Neural progenitor cell (in vitro differentiated cells): ENCODE results near the gene RBM41. TPM values are rescaled to one million over a fixed set of nuclear protein-coding genes. Genes with fewer than 3 reads are reported as not detected.
A peak's percentile ranks its signal among the peaks of the same experiment; 100 is the strongest.

ENCODE experiments used
- DNase-seq: peaks from one replicate; pipeline ENCODE4 v3.0.0-alpha.2; 2016; ENCODE audit warnings: low spot score
- H2AFZ ChIP-seq: fragments of 200-600 bp; sonication (generic); replicated peaks from 2 replicates; pipeline ENCODE4 v1.6.1; 2016; ENCODE audit warnings: antibody characterized with exemption
- H3F3A ChIP-seq: fragments of 200-600 bp; sonication (generic); 2 replicates; pipeline ENCODE4 v1.6.1; 2016; ENCODE audit warnings: antibody characterized with exemption, low read depth
- H3K27ac ChIP-seq: fragments of 200-600 bp; sonication (generic); 2 replicates; pipeline ENCODE4 v1.5.1; 2016; ENCODE audit warnings: mild to moderate bottlenecking
- H3K27me3 ChIP-seq: fragments of 200-600 bp; sonication (generic); 2 replicates; pipeline ENCODE4 v1.6.1; 2016; ENCODE audit warnings: mild to moderate bottlenecking, moderate library complexity
- H3K36me3 ChIP-seq: fragments of 200-600 bp; sonication (generic); 2 replicates; pipeline ENCODE4 v1.5.1; 2016
- H3K4me1 ChIP-seq: fragments of 200-600 bp; sonication (generic); 2 replicates; pipeline ENCODE4 v1.6.1; 2016; ENCODE audit warnings: mixed run types
- H3K4me2 ChIP-seq: fragments of 200-600 bp; sonication (generic); 2 replicates; pipeline ENCODE4 v1.6.1; 2016
- H3K4me3 ChIP-seq: fragments of 200-600 bp; sonication (generic); 2 replicates; pipeline ENCODE4 v1.5.1; 2016
- H3K79me2 ChIP-seq: fragments of 200-600 bp; sonication (generic); 2 replicates; pipeline ENCODE4 v1.6.1; 2016; ENCODE audit warnings: low read depth
- H3K9ac ChIP-seq: fragments of 200-600 bp; sonication (generic); 2 replicates; pipeline ENCODE4 v1.6.1; 2016
- H3K9me3 ChIP-seq: fragments of 200-600 bp; sonication (generic); 2 replicates; pipeline ENCODE4 v1.5.1; 2016; ENCODE audit warnings: low read depth
- H4K20me1 ChIP-seq: fragments of 200-600 bp; sonication (generic); 2 replicates; pipeline ENCODE4 v1.6.1; 2016; ENCODE audit warnings: low read depth
- H3K27ac Mint-ChIP-seq: 3 replicates; pipeline ENCODE4 v1.8.0; 2021; ENCODE audit warnings: mixed read lengths
- H3K27me3 Mint-ChIP-seq: 2 replicates; pipeline ENCODE4 v1.8.0; 2022; ENCODE audit warnings: low read depth, mild to moderate bottlenecking, inconsistent platforms, moderate library complexity, mixed read lengths; ENCODE audit not compliant: insufficient read depth
- H3K36me3 Mint-ChIP-seq: 3 replicates; pipeline ENCODE4 v1.8.0; 2021; ENCODE audit warnings: mixed read lengths
- H3K4me1 Mint-ChIP-seq: 3 replicates; pipeline ENCODE4 v1.8.0; 2021; ENCODE audit warnings: mixed read lengths
- H3K4me3 Mint-ChIP-seq: 3 replicates; pipeline ENCODE4 v1.8.0; 2021; ENCODE audit warnings: mild to moderate bottlenecking, moderate library complexity, mixed read lengths
- H3K9me3 Mint-ChIP-seq: 3 replicates; pipeline ENCODE4 v1.8.0; 2020; ENCODE audit warnings: mixed read lengths
- CTCF ChIP-seq: fragments of 200-600 bp; sonication (generic); IDR thresholded peaks from 2 replicates; pipeline ENCODE4 v1.5.1; 2017; ENCODE audit warnings: antibody characterized with exemption, mild to moderate bottlenecking
- EZH2 ChIP-seq: fragments of 200-600 bp; sonication (generic); IDR thresholded peaks from 2 replicates; pipeline ENCODE4 v1.6.1; 2017; ENCODE audit warnings: antibody characterized with exemption, mild to moderate bottlenecking, moderate library complexity
- EZH2phosphoT487 ChIP-seq: fragments of 200-600 bp; sonication (generic); IDR thresholded peaks from 2 replicates; pipeline ENCODE4 v1.6.1; 2017; ENCODE audit warnings: antibody characterized with exemption
- total RNA-seq: library from RNA; depleted of rRNA; stranded (reverse); fragments of >200 nt; gene quantifications from 2 replicates; pipeline ENCODE4 v1.2.3, GENCODE V29; 2015; ENCODE audit warnings: low replicate concordance

Gene RBM41
- total RNA-seq, 1 donor from 2014 or later, result 29.1 TPM

- no peaks in the 10 kb centered on the region for H3K36me3 Mint-ChIP-seq
- no peak overlapping the region for H3K4me3 Mint-ChIP-seq
- Histone ChIP-seq H3K4me2 (no peak overlapping the region), H3K27me3 (no peaks in the 10 kb centered on the region), H2AFZ (no peak overlapping the region), H3K79me2 (no peaks in the 10 kb centered on the region), H3F3A (no peaks in the 10 kb centered on the region), H3K4me3 (no peak overlapping the region), H3K36me3 (no peaks in the 10 kb centered on the region), H3K4me1 (no peaks in the 10 kb centered on the region), H4K20me1 (no peaks in the 10 kb centered on the region), H3K27ac (no peak overlapping the region), H3K9me3 (peaks cover 12% of the 10 kb centered on the region), H3K9ac (no peak overlapping the region)
- H3K27me3 Mint-ChIP-seq, result no peaks in the 10 kb centered on the region
- H3K9me3 Mint-ChIP-seq, result peaks cover 6% of the 10 kb centered on the region
- TF ChIP-seq EZH2phosphoT487, result no peak
- DNase-seq, result no peak
- no peak overlapping the region for H3K27ac Mint-ChIP-seq
- no peaks in the 10 kb centered on the region for H3K4me1 Mint-ChIP-seq
Observed at GRCh38 chrX:107047622-107048021, 71.0 kb downstream of the RBM41 start.

GRCh38 chrX:107029752-107030151 is 88.9 kb downstream of the RBM41 start:
- H3K4me1 ChIP-seq, result no peaks in the 10 kb centered on the region
- H3K79me2 ChIP-seq, result no peaks in the 10 kb centered on the region
- no peak overlapping the region for H2AFZ ChIP-seq
- H3K27ac Mint-ChIP-seq, result no peak overlapping the region
- H3K9me3 Mint-ChIP-seq, result no peaks in the 10 kb centered on the region
- no peak overlapping the region for H3K4me3 ChIP-seq
- TF ChIP-seq CTCF, result no peak
- TF ChIP-seq EZH2phosphoT487, result no peak
- TF ChIP-seq EZH2, result no peak
- no peak overlapping the region for H3K4me2 ChIP-seq
- H3K4me3 Mint-ChIP-seq, result no peak overlapping the region
- H3K27ac ChIP-seq, result no peak overlapping the region
- no peaks in the 10 kb centered on the region for H3K36me3 ChIP-seq
- no peak for DNase-seq
- no peaks in the 10 kb centered on the region for H3K27me3 ChIP-seq
- no peaks in the 10 kb centered on the region for H3K36me3 Mint-ChIP-seq
- H3K27me3 Mint-ChIP-seq, result no peaks in the 10 kb centered on the region
- no peaks in the 10 kb centered on the region for H3F3A ChIP-seq
- H4K20me1 ChIP-seq, result no peaks in the 10 kb centered on the region
- H3K9me3 ChIP-seq, result no peaks in the 10 kb centered on the region
- no peak overlapping the region for H3K9ac ChIP-seq
- no peaks in the 10 kb centered on the region for H3K4me1 Mint-ChIP-seq

- Histone ChIP-seq H3K27ac (no peak overlapping the region), H3K9me3 (no peaks in the 10 kb centered on the region), H3K4me3 (no peak overlapping the region), H3K79me2 (no peaks in the 10 kb centered on the region), H2AFZ (no peak overlapping the region), H3K9ac (no peak overlapping the region), H3K36me3 (no peaks in the 10 kb centered on the region), H4K20me1 (no peaks in the 10 kb centered on the region), H3K27me3 (no peaks in the 10 kb centered on the region), H3K4me2 (no peak overlapping the region), H3K4me1 (no peaks in the 10 kb centered on the region), H3F3A (no peaks in the 10 kb centered on the region)
- no peak overlapping the region for H3K4me3 Mint-ChIP-seq
- no peaks in the 10 kb centered on the region for H3K9me3 Mint-ChIP-seq
- H3K27ac Mint-ChIP-seq, result no peak overlapping the region
- peak; percentile 50 for DNase-seq
- no peaks in the 10 kb centered on the region for H3K27me3 Mint-ChIP-seq
- H3K36me3 Mint-ChIP-seq, result no peaks in the 10 kb centered on the region
- H3K4me1 Mint-ChIP-seq, result no peaks in the 10 kb centered on the region
- TF ChIP-seq CTCF (peak; percentile 66), EZH2phosphoT487 (no peak)
Observed at GRCh38 chrX:107025545-107025944, 93.1 kb downstream of the RBM41 start.

GRCh38 chrX:107014936-107015335 is 103.7 kb downstream of the RBM41 start:
- Histone ChIP-seq H3K27me3 (no peaks in the 10 kb centered on the region), H3K27ac (no peak overlapping the region), H3K79me2 (no peaks in the 10 kb centered on the region), H3K4me1 (no peaks in the 10 kb centered on the region), H3K4me3 (no peak overlapping the region), H4K20me1 (no peaks in the 10 kb centered on the region), H2AFZ (no peak overlapping the region), H3K36me3 (no peaks in the 10 kb centered on the region), H3F3A (no peaks in the 10 kb centered on the region), H3K9ac (no peak overlapping the region), H3K9me3 (no peaks in the 10 kb centered on the region), H3K4me2 (no peak overlapping the region)
- Mint-ChIP-seq H3K4me3 (no peak overlapping the region), H3K27ac (no peak overlapping the region), H3K9me3 (no peaks in the 10 kb centered on the region), H3K4me1 (no peaks in the 10 kb centered on the region), H3K27me3 (peaks cover 2% of the 10 kb centered on the region), H3K36me3 (no peaks in the 10 kb centered on the region)
- TF ChIP-seq CTCF, result no peak
- no peak for TF ChIP-seq EZH2
- no peak for DNase-seq

Other genes with a start within 250 kb of the RBM41 start
- not detected in 2 replicates for gene RIPPLY1, start 215.5 kb downstream of the RBM41 start, total RNA-seq
- gene CLDN2, start 198.4 kb downstream of the RBM41 start, total RNA-seq, result not detected in 2 replicates
- gene MORC4, start 118.6 kb downstream of the RBM41 start, total RNA-seq, result 4.2 and 7.6 TPM in 2 replicates
- gene NUP62CL, start 87.6 kb upstream of the RBM41 start, total RNA-seq, result 9.8 and 16.9 TPM in 2 replicates
- gene DNAAF6, start 87.8 kb upstream of the RBM41 start, total RNA-seq, result 0.07 TPM in 1 of 2 replicates, not detected in the other